Endothelial cell of umbilical vein (primary cell): ENCODE measurements around the gene BRI3. TPM values are rescaled to one million over a fixed set of nuclear protein-coding genes. Genes with fewer than 3 reads are reported as not detected.

Experiments used
- BruUV-seq: library from RNA; stranded (reverse); fragments of 400-500 nt; replicated peaks from 2 replicates; lab custom pipeline; 2021; lab: Mats Ljungman, UMichigan
- CTCF ChIA-PET: fragments of 300-600, 350-600 bp; sonication (Branson Sonifier 250); formaldehyde crosslinking; loops from one replicate; lab custom pipeline; 2021; ENCODE audit warnings: antibody characterized with exemption, inconsistent platforms; lab: Charles Lee
- POLR2A ChIA-PET: fragments of 300-600, 350-600 bp; sonication (Branson Sonifier 250); formaldehyde crosslinking; loops from one replicate; lab custom pipeline; 2021; ENCODE audit warnings: antibody characterized with exemption, inconsistent platforms; lab: Charles Lee
- DNase-seq: peaks from one replicate; pipeline ENCODE4 v3.0.0-alpha.2; 2011; ENCODE audit warnings: low read depth, low spot score
- FAIRE-seq: peaks from 2 replicates; lab custom pipeline; 2011; peaks lifted over from hg19 to GRCh38; lab: Jason Lieb, UNC
- H2AFZ ChIP-seq: 2 replicates; pipeline ENCODE4 v1.6.0; 2012; ENCODE audit warnings: low read depth, low read length, control low read depth, inconsistent platforms
- H3K27ac ChIP-seq: 2 replicates; pipeline ENCODE4 v1.5.1; 2011; ENCODE audit warnings: low read depth, mild to moderate bottlenecking, control low read depth, low read length, moderate library complexity; ENCODE audit not compliant: insufficient read depth
- H3K27me3 ChIP-seq, 2 experiments: 2 replicates each; pipeline versions ENCODE4 v1.6.0 to v1.6.1; 2011; ENCODE audit warnings: low read length in 2 of 2, mixed read lengths in 1 of 2; ENCODE audit not compliant: control insufficient read depth in 2 of 2, insufficient read depth in 2 of 2
- H3K36me3 ChIP-seq, 2 experiments: 2 replicates in 1 of 2; 3 replicates in 1 of 2; pipeline ENCODE4 v1.5.1; 2011; ENCODE audit warnings: low read length in 2 of 2, mild to moderate bottlenecking in 1 of 2, moderate library complexity in 1 of 2; ENCODE audit not compliant: control insufficient read depth in 2 of 2, insufficient read depth in 2 of 2; ENCODE audit errors: extremely low read depth in 1 of 2
- H3K4me1 ChIP-seq: 3 replicates; pipeline ENCODE4 v1.5.1; 2011; ENCODE audit warnings: mild to moderate bottlenecking, low read length; ENCODE audit not compliant: control insufficient read depth, insufficient read depth; ENCODE audit errors: extremely low read depth
- H3K4me2 ChIP-seq: 2 replicates; pipeline ENCODE4 v1.6.1; 2011; ENCODE audit warnings: low read length, control low read depth, mixed read lengths; ENCODE audit not compliant: insufficient read depth
- H3K4me3 ChIP-seq, 3 experiments: fragments of 200-600 bp in 1 of 3; sonication (generic), shearing (Covaris generic) in 1 of 3; replicated peaks in 1 of 3; 2 replicates each; pipeline ENCODE4 v1.5.1; 2011 to 2016; ENCODE audit warnings: control low read depth in 3 of 3, low read length in 3 of 3, mild to moderate bottlenecking in 2 of 3, inconsistent platforms in 1 of 3, low read depth in 1 of 3, moderate library complexity in 1 of 3; ENCODE audit not compliant: insufficient read depth in 1 of 3
- H3K79me2 ChIP-seq: 2 replicates; pipeline ENCODE4 v1.6.0; 2012; ENCODE audit warnings: low read length, inconsistent platforms; ENCODE audit not compliant: control insufficient read depth, insufficient read depth
- H3K9ac ChIP-seq: replicated peaks from 2 replicates; pipeline ENCODE3; 2011; ENCODE audit warnings: low read length, control low read depth; ENCODE audit not compliant: insufficient read depth; ENCODE audit errors: extremely low read depth
- H3K9me1 ChIP-seq: replicated peaks from 3 replicates; pipeline ENCODE4 v1.6.0; 2011; ENCODE audit warnings: mild to moderate bottlenecking, low read length; ENCODE audit not compliant: control insufficient read depth, insufficient read depth; ENCODE audit errors: extremely low read depth
- H3K9me3 ChIP-seq: replicated peaks from 2 replicates; pipeline ENCODE4 v1.5.1; 2012; ENCODE audit warnings: low read length, inconsistent platforms; ENCODE audit not compliant: control insufficient read depth, insufficient read depth
- H4K20me1 ChIP-seq: replicated peaks from 2 replicates; pipeline ENCODE3; 2011; ENCODE audit warnings: mild to moderate bottlenecking, low read length; ENCODE audit not compliant: control insufficient read depth, insufficient read depth; ENCODE audit errors: extremely low read depth
- CTCF ChIP-seq, 2 donors: IDR thresholded peaks; 1 replicate in 1 of 2; 2 replicates in 1 of 2; pipeline ENCODE4 v1.5.1; 2011; ENCODE audit warnings: low read length in 2 of 2, mild to moderate bottlenecking in 2 of 2, moderate library complexity in 2 of 2, control low read depth in 1 of 2, inconsistent platforms in 1 of 2, low read depth in 1 of 2; ENCODE audit not compliant: insufficient read depth in 1 of 2; ENCODE audit errors: extremely low read depth in 1 of 2
- EZH2 ChIP-seq: IDR thresholded peaks from 2 replicates; pipeline ENCODE4 v1.6.1; 2012; ENCODE audit warnings: borderline replicate concordance, low read depth, mild to moderate bottlenecking, moderate library complexity, low read length, inconsistent platforms; ENCODE audit not compliant: severe bottlenecking
- FOS ChIP-seq: IDR thresholded peaks from 2 replicates; pipeline ENCODE4 v1.6.1; 2011; ENCODE audit warnings: mild to moderate bottlenecking, low read length, moderate library complexity, borderline replicate concordance; ENCODE audit not compliant: insufficient read depth
- GATA2 ChIP-seq: IDR thresholded peaks from 2 replicates; pipeline ENCODE4 v1.7.0; 2011; ENCODE audit warnings: low read depth, mild to moderate bottlenecking, moderate library complexity, mixed read lengths, low read length; ENCODE audit not compliant: insufficient read length, insufficient read depth
- JUN ChIP-seq: IDR thresholded peaks from 2 replicates; pipeline ENCODE4 v1.6.1; 2011; ENCODE audit warnings: borderline replicate concordance, low read depth; ENCODE audit not compliant: insufficient read length, insufficient read depth
- MAX ChIP-seq: IDR thresholded peaks from 2 replicates; pipeline ENCODE4 v1.6.1; 2011; ENCODE audit not compliant: insufficient read depth, insufficient read length
- MYC ChIP-seq: IDR thresholded peaks from one replicate; pipeline ENCODE4 v1.6.1; 2011; ENCODE audit warnings: mild to moderate bottlenecking, low read depth, low read length
- POLR2A ChIP-seq: IDR thresholded peaks from 2 replicates; pipeline ENCODE4 v1.6.1; 2012; ENCODE audit warnings: low read depth, mild to moderate bottlenecking, control low read depth, low read length
- POLR2AphosphoS5 ChIP-seq: IDR thresholded peaks from 2 replicates; pipeline ENCODE4 v1.6.1; 2012; ENCODE audit warnings: low read depth, mild to moderate bottlenecking, control low read depth, low read length, moderate library complexity; ENCODE audit not compliant: insufficient read depth
- dilution Hi-C: fragments of 300-500 bp; cut with MboI; formaldehyde crosslinking; loops from one replicate; pipeline ENCODE4 v1.15.0; 2019; ENCODE audit warnings: low sequenced_read_pairs; ENCODE audit not compliant: extremely low pct_ligation_motif_present
- intact Hi-C: fragments of 100-400 bp; cut with micrococcal nuclease; formaldehyde crosslinking; loops from one replicate; pipeline ENCODE4 v1.10.0; 2022
- polyA plus RNA-seq, 4 experiments: library from polyadenylated mRNA; depleted of rRNA in 3 of 4; stranded (reverse) in 3 of 4; unstranded in 1 of 4; fragments of >200 nt; gene quantifications; 2 replicates each; pipeline versions ENCODE4 v1.2.1 to v1.2.3, GENCODE V29; 2011 to 2012; ENCODE audit warnings: missing spikeins in 1 of 4
- total RNA-seq: library from RNA; stranded (reverse); gene quantifications from 2 replicates; pipeline ENCODE4 v1.2.3, GENCODE V29; 2021

BRI3 gene
- total and polyA plus RNA-seq, 2 donors (not counting 3 experiments of a cell fraction or from before 2014, with no cell fraction given) = 214 to 317 TPM

- no peak for FAIRE-seq
- DNase-seq = peak; percentile 35
- Histone ChIP-seq H3K9ac (peak overlapping the region; percentile 81), H3K4me2 (peak overlapping the region; percentile 64), H2AFZ (peak overlapping the region; percentile 11), H3K9me3 (no peaks in the 10 kb centered on the region), H3K27me3 (no peaks in the 10 kb centered on the region), H3K4me3 (peak overlapping the region in 1 of 3 experiments; percentile 65), H3K9me1 (no peaks in the 10 kb centered on the region), H3K4me1 (peaks cover 47% of the 10 kb centered on the region), H3K27ac (peak overlapping the region; percentile 58), H3K36me3 (no peaks in the 10 kb centered on the region), H4K20me1 (no peaks in the 10 kb centered on the region), H3K79me2 (peaks cover 40% of the 10 kb centered on the region)
- intact Hi-C loops (loop anchor here (1.0 to 2.0 kb wide), 2 partner anchors 16 to 150 kb away; partner anchors contain the start of gene BAIAP2L1), dilution Hi-C loops (no loop called here)
- TF ChIP-seq FOS (no peak), CTCF (IDR thresholded peaks at IDR 0.05; ENCODE audit: extremely low read depth in 1 of 2, insufficient read depth in 1 of 2, low read depth in 1 of 2, low read length in 2 of 2) (no peak), MAX (no peak), GATA2 (no peak), JUN (no peak), POLR2A (no peak), POLR2AphosphoS5 (no peak), MYC (no peak), EZH2 (no peak)
- TSS peak; percentile 31 for BruUV-seq
- CTCF ChIA-PET = interaction anchor here (0.8 to 1.7 kb wide), 7 partner anchors 11 to 591 kb away, joined by 3 to 7 read pairs (median 4); partner anchors contain the start of gene BAIAP2L1
- POLR2A ChIA-PET = interaction anchor here (0.8 kb wide), 1 partner anchor 15 kb away, joined by 3 read pairs; no protein-coding TSS in a partner anchor
Measured at GRCh38 chr7:98250789-98251188, 30.7 kb upstream of the BRI3 start.
